Measurements from ENCODE around the gene DRD1. TPM values are rescaled to one million over a fixed set of nuclear protein-coding genes. Genes with fewer than 3 reads are reported as not detected.

DRD1 gene
- total RNA-seq, 1 donor from 2014 or later, result 0.05 TPM

Other genes starting within 250 kb of the DRD1 start
- gene SFXN1, start 34.4 kb upstream of the DRD1 start, total RNA-seq, result 30.1 TPM
- gene HRH2, start 213.9 kb upstream of the DRD1 start, total RNA-seq, result 60.1 TPM